ENCODE measurements around the gene SSR4. TPM values are rescaled to one million over a fixed set of nuclear protein-coding genes. Genes with fewer than 3 reads are reported as not detected.

SSR4 gene
- total RNA-seq, 1 experiment from 2014 or later: 182 TPM

- ATAC-seq (no peak), DNase-seq (ENCODE audit: low read depth, low spot score) (no peak)
- Histone ChIP-seq H3K4me2 (ENCODE audit: low read length) (no peak overlapping the region), H3K9me3 (ENCODE audit: control insufficient read depth in 1 of 2, insufficient read depth in 1 of 2, low read depth in 1 of 2, low read length in 2 of 2) (no peaks in the 10 kb centered on the region), H3K27ac (ENCODE audit: low read depth, low read length) (no peak overlapping the region), H3K4me3 (replicated peaks in 1 of 2; ENCODE audit: low read depth in 1 of 2, low read length in 2 of 2) (no peak overlapping the region), H3K9me2 (ENCODE audit: insufficient read depth) (no peaks in the 10 kb centered on the region), H4K20me1 (ENCODE audit: insufficient read depth) (no peaks in the 10 kb centered on the region), H2AFZ (ENCODE audit: low read depth, low read length, poor library complexity, severe bottlenecking) (no peak overlapping the region), H3K79me2 (ENCODE audit: insufficient read depth, low read length) (no peaks in the 10 kb centered on the region), H3K36me3 (ENCODE audit: control insufficient read depth in 1 of 2, insufficient read depth in 2 of 2, low read length in 2 of 2) (no peaks in the 10 kb centered on the region), H3K9ac (ENCODE audit: low read length) (no peak overlapping the region), H3K27me3 (ENCODE audit: insufficient read depth, low read length) (no peaks in the 10 kb centered on the region), H3K4me1 (ENCODE audit: control insufficient read depth in 1 of 2, insufficient read depth in 2 of 2, low read length in 2 of 2) (peaks cover 0 to 9% of the 10 kb centered on the region in 2 experiments; a peak in 2 of 4 replicates)
- ChIA-PET POLR2A (no interaction called here), CTCF (no interaction called here), RAD21 (ENCODE audit: low non-redundant PET in 1 of 2, low total read pairs in 2 of 2, uncharacterized antibody in 2 of 2, unreplicated experiment in 2 of 2) (no interaction called here)
- TF ChIP-seq EZH2phosphoT487 (IDR thresholded peaks at IDR 0.05; ENCODE audit: borderline replicate concordance) (no peak), CTCF (IDR thresholded peaks at IDR 0.05 in 2 of 3, conservative IDR thresholded peaks at IDR 0.05 in 1 of 3; ENCODE audit: borderline replicate concordance in 1 of 3, insufficient read depth in 1 of 3, low read depth in 2 of 3, low read length in 2 of 3) (no peak), RAD21 (IDR thresholded peaks at IDR 0.05; ENCODE audit: low read depth) (no peak), ELF1 (IDR thresholded peaks at IDR 0.05; ENCODE audit: borderline replicate concordance, low read depth) (no peak), SP1 (IDR thresholded peaks at IDR 0.05; ENCODE audit: low read depth) (no peak), ZBTB33 (IDR thresholded peaks at IDR 0.05; ENCODE audit: extremely low read depth, insufficient replicate concordance, low read length) (no peak), POLR2A (IDR thresholded peaks at IDR 0.05; ENCODE audit: borderline replicate concordance, extremely low read depth, insufficient read depth, insufficient read length) (no peak), REST (IDR thresholded peaks at IDR 0.05; ENCODE audit: low read depth) (no peak), SIN3A (IDR thresholded peaks at IDR 0.05; ENCODE audit: low read depth) (no peak), EGR1 (IDR thresholded peaks at IDR 0.05; ENCODE audit: low read depth) (no peak), JUND (IDR thresholded peaks at IDR 0.05) (no peak), FOSL1 (IDR thresholded peaks at IDR 0.05; ENCODE audit: low read depth) (no peak), CBX3 (IDR thresholded peaks at IDR 0.05; ENCODE audit: low read depth) (no peak), TCF7L2 (IDR thresholded peaks at IDR 0.05; ENCODE audit: borderline replicate concordance, extremely low read depth, insufficient read depth, insufficient read length) (no peak), YY1 (IDR thresholded peaks at IDR 0.05; ENCODE audit: extremely low read depth, insufficient replicate concordance, low read depth, low read length) (no peak)
- TF ChIP-seq, protein P1, sequence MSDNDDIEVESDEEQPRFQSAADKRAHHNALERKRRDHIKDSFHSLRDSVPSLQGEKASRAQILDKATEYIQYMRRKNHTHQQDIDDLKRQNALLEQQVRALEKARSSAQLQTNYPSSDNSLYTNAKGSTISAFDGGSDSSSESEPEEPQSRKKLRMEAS (IDR thresholded peaks at IDR 0.05): no peak
- BruUV-seq (replicated peaks): no TSS peak
- intact Hi-C loops (cut with micrococcal nuclease): no loop called here
Observed at GRCh38 chrX:153814591-153815315, 20.3 kb downstream of the SSR4 start.

Measured in HCT116 (cell line).